ENCODE results near the gene ZNF76.
"Not testable (repeated sequence)": the region's sequence is repeated elsewhere in the genome, so short reads cannot be mapped to it uniquely, and the experiment has no call there.

Gene ZNF76

DNA sequence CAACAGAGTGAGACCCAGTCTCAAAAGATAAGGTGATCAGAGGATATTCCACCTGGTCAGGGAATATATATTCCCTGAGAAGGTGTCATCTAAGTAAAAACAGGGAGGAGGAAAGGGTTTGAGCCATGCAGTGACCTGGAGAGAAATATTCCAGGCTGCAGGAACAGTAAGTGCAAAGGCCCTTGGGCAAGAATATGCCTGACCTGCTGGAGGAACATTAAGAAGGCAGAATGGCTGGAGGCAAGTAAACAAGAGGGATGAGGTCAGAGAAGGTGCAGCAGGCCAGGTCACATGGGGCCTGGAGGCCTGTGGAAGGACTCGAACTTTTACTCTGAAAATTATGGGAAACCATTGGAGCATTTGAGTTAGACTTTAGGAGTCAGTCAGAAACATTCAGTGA, 44.8 kb downstream of the ZNF76 start:
- DNase-seq, result no peak

DNA sequence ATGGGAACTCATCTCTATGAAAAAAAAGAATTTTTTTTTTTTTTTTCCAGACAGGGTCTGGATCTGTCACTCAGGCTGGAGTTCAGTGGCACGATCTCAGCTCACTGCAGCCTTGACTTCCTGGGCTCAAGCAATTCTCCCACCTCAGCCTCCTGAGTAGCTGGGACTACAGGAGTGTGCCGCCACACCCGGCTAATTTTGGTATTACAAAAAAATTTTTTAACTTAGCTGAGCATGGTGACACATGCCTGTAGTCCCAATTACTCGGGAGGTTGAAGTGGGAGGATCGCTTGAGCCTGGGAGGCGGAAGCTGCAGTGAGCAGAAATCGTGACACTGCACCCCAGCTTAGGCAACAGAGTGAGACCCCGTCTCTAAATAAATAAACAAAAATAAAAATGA, 45.6 kb downstream of the ZNF76 start:
- peak in 1 of 2 experiments; percentile 40 for DNase-seq

GRCh38 chr6:35307138-35307537, 47.6 kb downstream of the ZNF76 start:
- not testable (repeated sequence) for DNase-seq

DNA sequence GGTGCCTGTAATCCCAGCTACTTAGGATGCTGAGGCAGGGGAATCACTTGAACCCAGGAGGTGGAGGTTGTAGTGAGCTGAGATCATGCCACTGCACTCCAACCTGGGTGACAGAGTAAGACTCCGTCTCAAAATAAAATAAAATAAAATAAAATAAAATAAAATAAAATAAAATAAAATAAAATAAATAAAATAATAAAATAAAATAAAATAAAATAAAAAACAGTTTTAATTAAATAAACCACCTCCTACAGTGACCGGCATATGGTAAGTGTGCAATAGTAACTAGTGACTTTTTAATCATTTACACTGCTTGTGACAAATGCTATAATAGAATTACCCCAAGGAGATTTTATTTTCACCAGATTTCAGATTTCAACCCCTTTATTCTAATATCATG, 49.0 kb downstream of the ZNF76 start:
- DNase-seq, result not testable (repeated sequence)

- DNase-seq, result no peak
These were observed 50.2 kb downstream of the ZNF76 start for GRCh38 chr6:35309611-35310264.

DNA sequence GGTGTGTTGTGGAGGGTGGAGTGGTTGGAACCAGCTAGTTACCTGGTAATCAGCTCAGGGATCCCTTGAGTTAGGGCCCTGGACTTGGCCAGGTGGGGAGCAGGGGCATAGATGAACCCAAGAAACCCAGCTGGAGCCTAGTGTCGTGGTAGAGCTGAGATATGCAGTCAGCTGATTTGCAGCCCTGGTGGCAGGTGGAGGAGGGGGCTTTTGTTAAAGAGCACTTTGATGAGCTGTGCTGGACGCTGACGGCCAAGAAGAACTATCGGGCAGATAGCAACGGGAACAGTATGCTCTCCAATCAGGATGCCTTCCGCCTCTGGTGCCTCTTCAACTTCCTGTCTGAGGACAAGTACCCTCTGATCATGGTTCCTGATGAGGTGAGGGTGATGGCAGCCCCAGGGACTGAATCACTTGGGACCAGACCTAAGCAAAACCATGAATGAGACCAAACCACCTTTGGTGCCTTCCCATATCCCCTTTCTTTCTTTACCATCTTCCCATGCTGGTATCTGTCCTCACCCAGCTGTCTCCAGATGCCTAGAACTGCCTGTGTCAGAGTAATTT, 50.8 kb downstream of the ZNF76 start:
- peak; percentile 37 to 47 for DNase-seq

DNA sequence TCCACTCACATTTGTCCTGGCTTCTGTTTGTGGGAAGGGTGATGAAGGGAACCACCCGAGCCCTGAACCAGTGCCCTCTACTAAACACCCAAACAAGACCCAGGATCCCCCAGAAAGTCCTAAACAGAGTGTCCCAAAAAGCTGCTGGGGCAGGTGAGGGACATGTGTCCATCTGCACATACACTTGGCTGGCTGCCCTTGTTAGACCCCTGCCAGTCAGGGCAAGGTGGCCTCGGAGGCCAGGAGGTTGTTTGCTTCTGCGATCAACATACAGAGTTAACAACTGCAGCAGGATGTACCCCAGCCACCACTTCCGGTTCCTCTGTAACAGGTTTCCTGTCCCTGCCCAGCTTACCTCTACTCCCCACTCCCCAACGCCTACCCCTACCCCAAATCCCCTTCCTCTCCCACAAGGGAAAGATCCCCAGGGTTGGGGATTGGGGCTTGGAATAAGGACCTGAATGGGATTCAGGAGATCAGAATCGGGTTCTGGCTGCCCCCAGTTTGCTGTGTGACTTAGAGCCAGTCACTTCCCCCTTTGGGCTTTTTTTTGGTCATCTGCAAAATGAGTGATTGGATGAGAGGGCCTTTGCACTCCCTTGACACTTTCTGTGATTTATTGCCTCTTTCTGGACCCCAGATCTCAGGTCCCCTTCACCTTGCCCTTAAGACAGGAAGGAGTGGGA, 52.0 kb downstream of the ZNF76 start:
- peak; percentile 51 to 58 for DNase-seq

DNA sequence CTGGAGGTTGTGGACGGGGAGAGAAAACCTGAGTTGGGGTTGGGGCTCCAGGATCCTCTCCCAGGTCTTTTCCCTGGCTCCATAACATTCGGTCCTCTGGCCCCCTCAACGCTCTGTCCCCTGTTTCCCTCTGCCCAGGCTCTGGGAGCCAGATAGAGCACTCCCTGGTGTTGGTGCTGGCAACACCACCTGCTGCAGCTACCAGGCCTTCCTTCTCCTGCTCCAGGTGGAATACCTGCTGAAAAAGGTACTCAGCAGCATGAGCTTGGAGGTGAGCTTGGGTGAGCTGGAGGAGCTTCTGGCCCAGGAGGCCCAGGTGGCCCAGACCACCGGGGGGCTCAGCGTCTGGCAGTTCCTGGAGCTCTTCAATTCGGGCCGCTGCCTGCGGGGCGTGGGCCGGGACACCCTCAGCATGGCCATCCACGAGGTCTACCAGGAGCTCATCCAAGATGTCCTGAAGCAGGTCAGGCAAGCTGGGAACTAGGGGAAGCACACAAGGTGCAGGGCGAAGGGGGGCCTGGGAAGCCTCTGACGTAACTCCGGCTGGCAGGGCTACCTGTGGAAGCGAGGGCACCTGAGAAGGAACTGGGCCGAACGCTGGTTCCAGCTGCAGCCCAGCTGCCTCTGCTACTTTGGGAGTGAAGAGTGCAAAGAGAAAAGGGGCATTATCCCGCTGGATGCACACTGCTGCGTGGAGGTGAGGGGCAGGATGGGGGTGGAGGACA, 52.7 kb downstream of the ZNF76 start:
- DNase-seq, result no peak

DNA sequence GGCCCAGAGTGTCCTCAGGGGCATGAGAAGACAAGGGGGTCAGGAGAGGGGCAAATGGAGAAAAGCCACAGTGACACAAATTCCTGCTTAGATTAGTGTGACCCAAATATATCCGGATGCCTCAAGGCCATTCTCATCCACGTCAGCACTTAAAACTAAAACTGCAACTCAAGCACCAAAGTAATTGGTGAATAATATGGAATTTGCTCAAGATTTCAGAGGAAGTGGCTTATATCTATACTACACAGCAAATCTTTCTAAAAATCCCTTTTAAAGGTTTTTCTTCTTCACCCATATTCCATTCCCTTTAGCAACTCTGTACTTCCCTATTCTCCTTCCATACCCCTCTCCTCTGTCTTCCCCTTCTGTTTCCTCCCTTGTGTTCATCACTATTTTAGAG, 53.3 kb downstream of the ZNF76 start:
- DNase-seq, result no peak

DNA sequence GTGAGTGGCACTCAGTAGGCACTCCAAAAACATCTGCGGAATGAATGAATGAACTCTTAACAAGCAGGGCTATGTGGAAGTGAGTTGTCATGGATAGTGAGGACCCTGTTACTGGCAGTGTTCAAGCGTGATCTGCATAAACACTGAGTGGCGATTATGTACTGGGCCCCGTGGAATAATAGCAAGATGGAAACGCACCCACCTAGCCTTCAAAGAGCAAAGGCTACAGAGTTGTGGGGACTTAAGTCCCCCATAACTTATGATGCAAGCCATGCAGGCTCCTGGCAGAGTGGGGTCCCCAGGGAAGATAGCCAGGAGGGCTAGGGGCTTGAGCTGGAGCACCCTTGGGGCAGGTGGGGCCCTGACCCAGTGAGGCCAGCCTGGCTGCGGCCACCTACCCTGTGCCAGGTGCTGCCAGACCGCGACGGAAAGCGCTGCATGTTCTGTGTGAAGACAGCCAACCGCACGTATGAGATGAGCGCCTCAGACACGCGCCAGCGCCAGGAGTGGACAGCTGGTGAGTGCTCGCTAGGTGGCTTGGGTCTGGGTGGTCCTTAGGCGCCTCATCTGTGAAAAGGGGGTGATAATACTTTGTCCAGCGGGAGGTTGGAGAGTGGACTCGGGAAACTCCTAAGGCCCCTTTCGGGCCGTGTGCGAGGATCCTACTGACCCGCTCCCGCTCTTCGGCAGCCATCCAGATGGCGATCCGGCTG, 58.1 kb downstream of the ZNF76 start:
- DNase-seq, result no peak

DNA sequence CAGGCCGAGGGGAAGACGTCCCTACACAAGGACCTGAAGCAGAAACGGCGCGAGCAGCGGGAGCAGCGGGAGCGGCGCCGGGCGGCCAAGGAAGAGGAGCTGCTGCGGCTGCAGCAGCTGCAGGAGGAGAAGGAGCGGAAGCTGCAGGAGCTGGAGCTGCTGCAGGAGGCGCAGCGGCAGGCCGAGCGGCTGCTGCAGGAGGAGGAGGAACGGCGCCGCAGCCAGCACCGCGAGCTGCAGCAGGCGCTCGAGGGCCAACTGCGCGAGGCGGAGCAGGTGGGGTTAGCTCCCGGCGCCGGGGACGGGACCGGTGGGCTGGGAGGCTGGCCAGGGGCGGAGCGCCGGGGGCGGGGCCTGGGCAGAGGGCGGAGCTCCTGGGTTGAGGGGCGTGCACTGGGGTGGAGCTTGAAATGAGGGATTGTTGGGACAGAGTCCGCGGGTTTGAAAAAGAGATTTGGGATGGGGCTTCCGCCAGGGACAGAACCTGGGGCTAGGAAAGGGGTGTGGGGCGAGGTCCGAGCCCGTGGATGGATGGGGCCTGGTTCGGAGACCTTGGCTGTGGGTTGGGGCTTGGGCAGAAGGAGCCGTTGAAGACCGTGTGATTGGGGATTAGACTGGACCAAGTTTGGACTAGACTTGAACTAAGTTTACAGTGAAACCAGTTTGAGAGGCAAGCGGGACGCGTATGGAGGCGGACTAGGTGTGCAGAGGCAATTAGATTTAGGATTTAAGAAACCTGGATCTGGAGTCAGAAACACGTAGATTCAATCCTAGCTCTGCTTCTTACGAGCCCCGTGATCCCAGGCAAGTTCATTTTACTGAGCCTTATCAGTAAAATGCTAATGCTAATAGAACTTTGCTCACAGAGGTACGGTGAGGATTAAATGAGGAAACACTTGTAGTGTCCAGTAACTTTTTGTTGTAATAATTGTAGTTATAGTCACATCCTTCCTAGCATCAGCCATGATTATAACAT, 58.9 kb downstream of the ZNF76 start:
- DNase-seq, result no peak

DNA sequence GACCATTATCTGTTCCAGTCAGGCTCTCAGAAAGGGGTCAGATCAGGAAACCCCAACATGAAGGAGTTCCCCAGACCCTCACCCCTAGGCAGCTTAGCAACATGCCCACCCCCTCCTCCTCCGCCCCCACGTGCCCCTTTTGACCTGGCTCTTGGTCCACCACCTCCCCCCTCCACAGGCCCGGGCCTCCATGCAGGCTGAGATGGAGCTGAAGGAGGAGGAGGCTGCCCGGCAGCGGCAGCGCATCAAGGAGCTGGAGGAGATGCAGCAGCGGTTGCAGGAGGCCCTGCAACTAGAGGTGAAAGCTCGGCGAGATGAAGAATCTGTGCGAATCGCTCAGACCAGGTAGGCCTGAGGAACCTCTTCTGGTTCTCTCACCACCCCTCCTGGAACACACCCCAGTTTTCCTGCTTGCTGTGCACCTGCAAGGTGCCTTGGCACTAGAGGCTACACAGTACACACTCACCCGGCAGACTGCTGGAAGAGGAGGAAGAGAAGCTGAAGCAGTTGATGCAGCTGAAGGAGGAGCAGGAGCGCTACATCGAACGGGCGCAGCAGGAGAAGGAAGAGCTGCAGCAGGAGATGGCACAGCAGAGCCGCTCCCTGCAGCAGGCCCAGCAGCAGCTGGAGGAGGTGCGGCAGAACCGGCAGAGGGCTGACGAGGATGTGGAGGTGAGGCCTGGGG, 60.0 kb downstream of the ZNF76 start:
- DNase-seq, result no peak

- no peak for DNase-seq
These were observed 60.5 kb downstream of the ZNF76 start for GRCh38 chr6:35320031-35320410.

DNA sequence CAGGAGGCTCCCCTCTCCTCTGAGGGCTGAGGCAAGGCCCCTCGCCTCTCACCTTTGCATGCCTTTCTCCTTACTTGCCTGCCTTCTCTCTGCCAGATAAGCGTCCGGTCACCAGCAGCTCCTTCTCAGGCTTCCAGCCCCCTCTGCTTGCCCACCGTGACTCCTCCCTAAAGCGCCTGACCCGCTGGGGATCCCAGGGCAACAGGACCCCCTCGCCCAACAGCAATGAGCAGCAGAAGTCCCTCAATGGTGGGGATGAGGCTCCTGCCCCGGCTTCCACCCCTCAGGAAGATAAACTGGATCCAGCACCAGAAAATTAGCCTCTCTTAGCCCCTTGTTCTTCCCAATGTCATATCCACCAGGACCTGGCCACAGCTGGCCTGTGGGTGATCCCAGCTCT, 61.6 kb downstream of the ZNF76 start:
- no peak for DNase-seq

DNA sequence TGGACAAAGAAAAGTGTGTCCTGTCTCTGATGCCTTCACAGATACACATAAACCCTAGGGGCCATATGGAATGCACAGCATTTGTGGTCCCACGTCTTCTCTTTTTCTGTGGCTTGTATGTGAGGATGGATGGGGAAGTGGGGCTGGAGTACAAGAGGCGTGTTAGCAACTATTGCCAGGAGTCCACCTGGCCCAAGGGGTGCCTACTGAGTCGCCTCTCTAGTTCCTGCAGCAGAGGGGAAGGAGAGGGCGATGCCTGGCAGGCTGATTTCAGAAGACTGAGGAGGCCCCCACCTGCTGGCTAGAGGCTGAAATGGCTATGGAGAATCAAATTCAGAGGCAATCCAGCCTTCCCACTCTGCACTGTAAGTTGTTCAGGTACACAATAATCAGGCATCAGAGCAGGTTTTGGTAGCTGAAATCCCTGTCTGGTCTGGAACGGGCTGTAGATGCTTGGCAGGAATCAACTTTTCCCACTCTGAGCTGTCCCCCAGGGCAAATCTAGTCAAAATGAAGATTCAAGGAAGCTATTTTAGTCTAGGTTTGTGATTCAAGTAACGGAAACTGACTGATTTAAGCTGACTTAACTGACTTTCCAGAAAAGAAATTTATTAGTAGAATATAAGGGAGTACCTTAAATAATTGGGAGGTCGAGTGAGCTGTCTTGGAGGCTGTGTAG, 68.0 kb downstream of the ZNF76 start:
- DNase-seq, result peak; percentile 73 to 82

GRCh38 chr6:35328108-35328723, 68.7 kb downstream of the ZNF76 start:
- no peak for DNase-seq

GRCh38 chr6:35328965-35329364, 69.4 kb downstream of the ZNF76 start:
- DNase-seq, result not testable (repeated sequence)

- no peak for DNase-seq
These were observed 71.1 kb downstream of the ZNF76 start for GRCh38 chr6:35330541-35331119.

- peak; percentile 49 to 65 for DNase-seq
These were observed 72.7 kb downstream of the ZNF76 start for GRCh38 chr6:35332074-35332887.
